Endothelial cell of umbilical vein (primary cell): ENCODE measurements around the gene PRKG1. TPM values are rescaled to one million over a fixed set of nuclear protein-coding genes. Genes with fewer than 3 reads are reported as not detected.

Experiments used
- BruUV-seq: library from RNA; stranded (reverse); fragments of 400-500 nt; replicated peaks from 2 replicates; lab custom pipeline; 2021; lab: Mats Ljungman, UMichigan
- CTCF ChIA-PET: fragments of 300-600, 350-600 bp; sonication (Branson Sonifier 250); formaldehyde crosslinking; loops from one replicate; lab custom pipeline; 2021; ENCODE audit warnings: antibody characterized with exemption, inconsistent platforms; lab: Charles Lee
- POLR2A ChIA-PET: fragments of 300-600, 350-600 bp; sonication (Branson Sonifier 250); formaldehyde crosslinking; loops from one replicate; lab custom pipeline; 2021; ENCODE audit warnings: antibody characterized with exemption, inconsistent platforms; lab: Charles Lee
- DNase-seq: peaks from one replicate; pipeline ENCODE4 v3.0.0-alpha.2; 2011; ENCODE audit warnings: low read depth, low spot score
- FAIRE-seq: peaks from 2 replicates; lab custom pipeline; 2011; peaks lifted over from hg19 to GRCh38; lab: Jason Lieb, UNC
- H2AFZ ChIP-seq: 2 replicates; pipeline ENCODE4 v1.6.0; 2012; ENCODE audit warnings: low read depth, low read length, control low read depth, inconsistent platforms
- H3K27ac ChIP-seq: 2 replicates; pipeline ENCODE4 v1.5.1; 2011; ENCODE audit warnings: low read depth, mild to moderate bottlenecking, control low read depth, low read length, moderate library complexity; ENCODE audit not compliant: insufficient read depth
- H3K27me3 ChIP-seq, 2 experiments: 2 replicates each; pipeline versions ENCODE4 v1.6.0 to v1.6.1; 2011; ENCODE audit warnings: low read length in 2 of 2, mixed read lengths in 1 of 2; ENCODE audit not compliant: control insufficient read depth in 2 of 2, insufficient read depth in 2 of 2
- H3K36me3 ChIP-seq, 2 experiments: 2 replicates in 1 of 2; 3 replicates in 1 of 2; pipeline ENCODE4 v1.5.1; 2011; ENCODE audit warnings: low read length in 2 of 2, mild to moderate bottlenecking in 1 of 2, moderate library complexity in 1 of 2; ENCODE audit not compliant: control insufficient read depth in 2 of 2, insufficient read depth in 2 of 2; ENCODE audit errors: extremely low read depth in 1 of 2
- H3K4me1 ChIP-seq: 3 replicates; pipeline ENCODE4 v1.5.1; 2011; ENCODE audit warnings: mild to moderate bottlenecking, low read length; ENCODE audit not compliant: control insufficient read depth, insufficient read depth; ENCODE audit errors: extremely low read depth
- H3K4me2 ChIP-seq: 2 replicates; pipeline ENCODE4 v1.6.1; 2011; ENCODE audit warnings: low read length, control low read depth, mixed read lengths; ENCODE audit not compliant: insufficient read depth
- H3K4me3 ChIP-seq, 3 experiments: fragments of 200-600 bp in 1 of 3; sonication (generic), shearing (Covaris generic) in 1 of 3; replicated peaks in 1 of 3; 2 replicates each; pipeline ENCODE4 v1.5.1; 2011 to 2016; ENCODE audit warnings: control low read depth in 3 of 3, low read length in 3 of 3, mild to moderate bottlenecking in 2 of 3, inconsistent platforms in 1 of 3, low read depth in 1 of 3, moderate library complexity in 1 of 3; ENCODE audit not compliant: insufficient read depth in 1 of 3
- H3K79me2 ChIP-seq: 2 replicates; pipeline ENCODE4 v1.6.0; 2012; ENCODE audit warnings: low read length, inconsistent platforms; ENCODE audit not compliant: control insufficient read depth, insufficient read depth
- H3K9ac ChIP-seq: replicated peaks from 2 replicates; pipeline ENCODE3; 2011; ENCODE audit warnings: low read length, control low read depth; ENCODE audit not compliant: insufficient read depth; ENCODE audit errors: extremely low read depth
- H3K9me1 ChIP-seq: replicated peaks from 3 replicates; pipeline ENCODE4 v1.6.0; 2011; ENCODE audit warnings: mild to moderate bottlenecking, low read length; ENCODE audit not compliant: control insufficient read depth, insufficient read depth; ENCODE audit errors: extremely low read depth
- H3K9me3 ChIP-seq: replicated peaks from 2 replicates; pipeline ENCODE4 v1.5.1; 2012; ENCODE audit warnings: low read length, inconsistent platforms; ENCODE audit not compliant: control insufficient read depth, insufficient read depth
- H4K20me1 ChIP-seq: replicated peaks from 2 replicates; pipeline ENCODE3; 2011; ENCODE audit warnings: mild to moderate bottlenecking, low read length; ENCODE audit not compliant: control insufficient read depth, insufficient read depth; ENCODE audit errors: extremely low read depth
- EZH2 ChIP-seq: IDR thresholded peaks from 2 replicates; pipeline ENCODE4 v1.6.1; 2012; ENCODE audit warnings: borderline replicate concordance, low read depth, mild to moderate bottlenecking, moderate library complexity, low read length, inconsistent platforms; ENCODE audit not compliant: severe bottlenecking
- FOS ChIP-seq: IDR thresholded peaks from 2 replicates; pipeline ENCODE4 v1.6.1; 2011; ENCODE audit warnings: mild to moderate bottlenecking, low read length, moderate library complexity, borderline replicate concordance; ENCODE audit not compliant: insufficient read depth
- GATA2 ChIP-seq: IDR thresholded peaks from 2 replicates; pipeline ENCODE4 v1.7.0; 2011; ENCODE audit warnings: low read depth, mild to moderate bottlenecking, moderate library complexity, mixed read lengths, low read length; ENCODE audit not compliant: insufficient read length, insufficient read depth
- JUN ChIP-seq: IDR thresholded peaks from 2 replicates; pipeline ENCODE4 v1.6.1; 2011; ENCODE audit warnings: borderline replicate concordance, low read depth; ENCODE audit not compliant: insufficient read length, insufficient read depth
- MAX ChIP-seq: IDR thresholded peaks from 2 replicates; pipeline ENCODE4 v1.6.1; 2011; ENCODE audit not compliant: insufficient read depth, insufficient read length
- MYC ChIP-seq: IDR thresholded peaks from one replicate; pipeline ENCODE4 v1.6.1; 2011; ENCODE audit warnings: mild to moderate bottlenecking, low read depth, low read length
- POLR2A ChIP-seq: IDR thresholded peaks from 2 replicates; pipeline ENCODE4 v1.6.1; 2012; ENCODE audit warnings: low read depth, mild to moderate bottlenecking, control low read depth, low read length
- POLR2AphosphoS5 ChIP-seq: IDR thresholded peaks from 2 replicates; pipeline ENCODE4 v1.6.1; 2012; ENCODE audit warnings: low read depth, mild to moderate bottlenecking, control low read depth, low read length, moderate library complexity; ENCODE audit not compliant: insufficient read depth
- dilution Hi-C: fragments of 300-500 bp; cut with MboI; formaldehyde crosslinking; loops from one replicate; pipeline ENCODE4 v1.15.0; 2019; ENCODE audit warnings: low sequenced_read_pairs; ENCODE audit not compliant: extremely low pct_ligation_motif_present
- intact Hi-C: fragments of 100-400 bp; cut with micrococcal nuclease; formaldehyde crosslinking; loops from one replicate; pipeline ENCODE4 v1.10.0; 2022
- polyA plus RNA-seq, 4 experiments: library from polyadenylated mRNA; depleted of rRNA in 3 of 4; stranded (reverse) in 3 of 4; unstranded in 1 of 4; fragments of >200 nt; gene quantifications; 2 replicates each; pipeline versions ENCODE4 v1.2.1 to v1.2.3, GENCODE V29; 2011 to 2012; ENCODE audit warnings: missing spikeins in 1 of 4
- total RNA-seq: library from RNA; stranded (reverse); gene quantifications from 2 replicates; pipeline ENCODE4 v1.2.3, GENCODE V29; 2021
- TF ChIP-seq, protein P1 (sequence below), 2 donors: IDR thresholded peaks; 1 replicate in 1 of 2; 2 replicates in 1 of 2; pipeline ENCODE4 v1.5.1; 2011; ENCODE audit warnings: low read length in 2 of 2, mild to moderate bottlenecking in 2 of 2, moderate library complexity in 2 of 2, control low read depth in 1 of 2, inconsistent platforms in 1 of 2, low read depth in 1 of 2; ENCODE audit not compliant: insufficient read depth in 1 of 2; ENCODE audit errors: extremely low read depth in 1 of 2

PRKG1 gene
- total and polyA plus RNA-seq, 2 donors (not counting 3 experiments of a cell fraction or from before 2014, with no cell fraction given): 0.01 to 0.18 TPM

DNA sequence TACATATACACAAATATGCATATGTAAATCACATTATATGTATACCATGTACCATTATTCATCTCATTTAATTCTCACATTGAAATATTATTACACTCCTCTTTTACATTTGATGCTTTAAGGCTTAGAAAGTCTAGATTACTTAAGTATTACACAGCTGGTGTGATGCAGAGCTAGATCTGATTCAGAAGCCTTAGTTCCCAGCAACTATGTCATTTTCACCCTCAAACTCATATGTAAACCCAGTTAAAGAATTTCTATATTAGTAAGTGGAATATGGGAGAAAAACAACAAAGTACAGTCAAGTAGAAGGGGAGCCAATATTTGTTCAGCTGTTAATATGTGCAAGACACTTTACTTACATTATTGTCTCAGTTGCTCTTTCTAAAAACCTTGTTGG, 699.4 kb downstream of the PRKG1 start:
- FAIRE-seq: no peak
- Histone ChIP-seq H3K36me3 (no peaks in the 10 kb centered on the region), H4K20me1 (no peaks in the 10 kb centered on the region), H3K4me3 (no peak overlapping the region), H3K4me1 (no peaks in the 10 kb centered on the region), H2AFZ (no peak overlapping the region), H3K27ac (no peak overlapping the region), H3K27me3 (no peaks in the 10 kb centered on the region), H3K9me1 (no peaks in the 10 kb centered on the region), H3K79me2 (no peaks in the 10 kb centered on the region), H3K9me3 (no peaks in the 10 kb centered on the region), H3K4me2 (no peak overlapping the region), H3K9ac (no peak overlapping the region)
- TF ChIP-seq MYC (no peak), EZH2 (no peak), MAX (no peak), JUN (no peak), GATA2 (no peak), POLR2AphosphoS5 (no peak), POLR2A (no peak), FOS (no peak)
- TF ChIP-seq, protein P1, sequence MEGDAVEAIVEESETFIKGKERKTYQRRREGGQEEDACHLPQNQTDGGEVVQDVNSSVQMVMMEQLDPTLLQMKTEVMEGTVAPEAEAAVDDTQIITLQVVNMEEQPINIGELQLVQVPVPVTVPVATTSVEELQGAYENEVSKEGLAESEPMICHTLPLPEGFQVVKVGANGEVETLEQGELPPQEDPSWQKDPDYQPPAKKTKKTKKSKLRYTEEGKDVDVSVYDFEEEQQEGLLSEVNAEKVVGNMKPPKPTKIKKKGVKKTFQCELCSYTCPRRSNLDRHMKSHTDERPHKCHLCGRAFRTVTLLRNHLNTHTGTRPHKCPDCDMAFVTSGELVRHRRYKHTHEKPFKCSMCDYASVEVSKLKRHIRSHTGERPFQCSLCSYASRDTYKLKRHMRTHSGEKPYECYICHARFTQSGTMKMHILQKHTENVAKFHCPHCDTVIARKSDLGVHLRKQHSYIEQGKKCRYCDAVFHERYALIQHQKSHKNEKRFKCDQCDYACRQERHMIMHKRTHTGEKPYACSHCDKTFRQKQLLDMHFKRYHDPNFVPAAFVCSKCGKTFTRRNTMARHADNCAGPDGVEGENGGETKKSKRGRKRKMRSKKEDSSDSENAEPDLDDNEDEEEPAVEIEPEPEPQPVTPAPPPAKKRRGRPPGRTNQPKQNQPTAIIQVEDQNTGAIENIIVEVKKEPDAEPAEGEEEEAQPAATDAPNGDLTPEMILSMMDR (IDR thresholded peaks at IDR 0.05; ENCODE audit: extremely low read depth in 1 of 2, insufficient read depth in 1 of 2, low read depth in 1 of 2, low read length in 2 of 2): no peak
- intact Hi-C loops: no loop called here
- ChIA-PET POLR2A (no interaction called here), CTCF (interaction anchor here (1.4 to 1.8 kb wide), 4 partner anchors 9 to 20 kb away, joined by 4 to 5 read pairs (median 4); no protein-coding TSS in a partner anchor)
- no TSS peak for BruUV-seq
- dilution Hi-C loops: no loop called here
- no peak for DNase-seq
